GM11168 (cell line): Measurements from ENCODE around the gene ETDC.
"Not testable (repeated sequence)": the region's sequence is repeated elsewhere in the genome, so short reads cannot be mapped to it uniquely, and the experiment has no call there.

Source experiments
- in situ Hi-C: fragments of 300-500 bp; cut with MboI; formaldehyde crosslinking; loops from one replicate; pipeline ENCODE4 v1.12.0; 2022; ENCODE audit warnings: low sequenced_read_pairs; ENCODE audit not compliant: unreplicated experiment

ETDC gene

DNA sequence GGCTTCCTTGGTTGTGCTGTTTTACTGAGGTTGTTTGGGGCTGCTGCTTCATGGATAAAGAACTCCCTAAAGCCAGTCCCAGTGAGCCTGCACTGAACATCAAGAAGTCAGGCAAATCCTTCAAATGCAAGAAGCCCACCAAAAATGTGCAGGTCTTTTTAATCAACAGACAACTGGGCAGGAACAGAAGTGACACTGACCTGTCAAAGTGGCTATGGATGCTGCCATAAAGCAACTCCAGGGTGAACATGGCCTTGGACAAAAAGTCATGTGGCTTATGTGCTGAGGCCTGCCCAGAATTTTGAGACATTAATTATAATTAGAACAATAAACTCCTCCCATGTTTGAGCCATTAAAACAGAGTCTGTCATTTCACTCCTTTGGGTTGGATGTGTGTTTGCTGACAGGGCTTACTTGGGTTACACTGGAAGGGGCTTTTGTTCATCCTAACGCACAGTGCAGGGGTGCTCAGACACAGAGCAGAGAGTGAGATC, at the start of gene ETDC:
TSS of gene ETDC (plus strand) at position 51 of the 494 bp plus-strand sequence. CDS start at position 51, 0 bp downstream.
- in situ Hi-C loops: no loop called here

DNA sequence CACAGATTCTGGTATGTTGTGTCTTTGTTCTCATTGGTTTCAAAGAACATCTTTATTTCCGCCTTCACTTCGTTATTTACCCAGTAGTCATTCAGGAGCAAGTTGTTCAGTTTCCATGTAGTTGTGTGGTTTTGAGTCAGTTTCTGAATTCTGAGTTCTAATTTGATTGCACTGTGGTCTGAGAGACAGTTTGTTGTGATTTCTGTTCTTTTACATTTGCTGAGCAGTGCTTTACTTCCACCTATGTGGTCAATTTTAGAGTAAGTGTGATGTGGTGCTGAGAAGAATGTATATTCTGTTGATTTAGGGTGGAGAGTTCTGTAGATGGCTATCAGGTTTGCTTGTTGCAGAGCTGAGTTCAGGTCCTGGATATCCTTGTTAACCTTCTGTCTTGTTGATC, 48.3 kb upstream of the ETDC start:
- in situ Hi-C loops: not testable (repeated sequence)

- in situ Hi-C loops: not testable (repeated sequence)
These were observed 45.9 kb upstream of the ETDC start for GRCh38 chrX:135263376-135263775.

GRCh38 chrX:135264206-135264605, 45.1 kb upstream of the ETDC start:
- in situ Hi-C loops: no loop called here

DNA sequence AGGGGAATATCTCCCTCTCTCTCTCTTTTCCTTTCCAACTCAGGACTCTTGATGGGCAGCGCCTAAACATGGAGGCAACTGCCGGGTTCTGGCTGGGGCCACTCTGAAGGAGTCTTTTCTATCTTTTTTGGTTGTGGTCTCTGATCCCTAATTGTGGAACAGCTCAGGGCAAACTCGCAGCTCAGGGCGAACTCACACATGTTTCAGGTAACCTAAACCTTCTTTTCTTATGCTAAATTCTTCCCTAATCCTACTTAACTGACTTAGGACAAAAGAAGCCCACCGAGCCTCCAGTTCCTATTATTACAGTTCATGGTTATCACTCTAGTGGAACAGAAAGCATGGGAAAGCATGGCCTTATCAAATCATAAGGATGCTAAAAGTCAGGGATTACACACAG, 36.1 kb upstream of the ETDC start:
- in situ Hi-C loops: no loop called here

DNA sequence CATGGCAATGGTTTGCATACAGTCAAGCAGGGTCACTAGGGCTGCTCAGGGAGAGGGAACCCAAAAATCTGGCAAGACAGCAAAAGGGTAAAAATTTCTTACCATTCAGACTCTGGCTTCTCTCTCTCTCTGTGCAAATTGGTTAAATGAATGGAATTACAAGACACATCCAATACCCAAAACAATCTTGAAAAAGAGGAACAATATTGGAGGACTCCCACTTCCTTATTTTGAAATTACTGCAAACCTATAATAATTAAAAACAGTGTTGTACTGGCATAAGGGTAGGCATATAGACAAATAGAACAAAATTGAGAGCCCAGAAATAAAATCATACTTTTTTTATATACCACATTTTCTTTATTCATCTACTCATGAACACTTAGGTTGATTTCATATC, 33.3 kb upstream of the ETDC start:
- in situ Hi-C loops: no loop called here

- in situ Hi-C loops: no loop called here
These were observed 21.9 kb upstream of the ETDC start for GRCh38 chrX:135287266-135287823.

DNA sequence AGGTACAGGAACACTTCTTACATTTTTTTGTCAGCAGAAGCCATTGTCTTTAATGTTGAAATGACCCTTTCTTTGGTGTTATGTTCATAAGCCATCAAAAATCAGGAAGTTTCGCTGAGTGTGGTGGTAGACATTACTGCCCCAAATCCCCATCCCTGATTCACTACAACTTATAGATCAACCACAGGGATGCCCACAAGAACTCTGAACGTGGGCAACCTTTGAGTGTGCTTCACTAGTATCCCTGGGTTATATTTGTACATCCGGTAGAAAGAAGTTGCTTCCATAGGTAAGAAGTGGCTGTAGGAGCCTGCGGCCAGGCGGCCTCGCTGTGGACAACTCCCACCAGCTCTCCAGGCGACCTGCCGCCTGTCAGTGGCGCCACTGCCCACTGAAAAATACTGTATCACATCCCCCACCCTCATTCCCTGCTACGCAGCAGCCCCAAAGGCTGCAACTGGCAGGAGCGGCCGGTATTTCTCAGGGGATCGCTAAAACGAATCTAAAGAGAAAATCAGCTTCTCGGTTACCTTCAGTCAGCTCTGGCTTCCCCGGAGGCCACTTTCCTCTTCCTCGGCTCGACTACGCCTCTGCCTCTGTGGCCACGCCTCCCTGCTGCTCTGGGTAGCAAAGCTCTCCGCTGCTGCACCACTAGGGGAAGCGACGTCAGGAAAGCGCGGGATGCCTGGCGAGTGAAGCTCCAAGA, 13.9 kb upstream of the ETDC start:
- in situ Hi-C loops: no loop called here

GRCh38 chrX:135295944-135296305, 13.4 kb upstream of the ETDC start:
- in situ Hi-C loops: no loop called here

DNA sequence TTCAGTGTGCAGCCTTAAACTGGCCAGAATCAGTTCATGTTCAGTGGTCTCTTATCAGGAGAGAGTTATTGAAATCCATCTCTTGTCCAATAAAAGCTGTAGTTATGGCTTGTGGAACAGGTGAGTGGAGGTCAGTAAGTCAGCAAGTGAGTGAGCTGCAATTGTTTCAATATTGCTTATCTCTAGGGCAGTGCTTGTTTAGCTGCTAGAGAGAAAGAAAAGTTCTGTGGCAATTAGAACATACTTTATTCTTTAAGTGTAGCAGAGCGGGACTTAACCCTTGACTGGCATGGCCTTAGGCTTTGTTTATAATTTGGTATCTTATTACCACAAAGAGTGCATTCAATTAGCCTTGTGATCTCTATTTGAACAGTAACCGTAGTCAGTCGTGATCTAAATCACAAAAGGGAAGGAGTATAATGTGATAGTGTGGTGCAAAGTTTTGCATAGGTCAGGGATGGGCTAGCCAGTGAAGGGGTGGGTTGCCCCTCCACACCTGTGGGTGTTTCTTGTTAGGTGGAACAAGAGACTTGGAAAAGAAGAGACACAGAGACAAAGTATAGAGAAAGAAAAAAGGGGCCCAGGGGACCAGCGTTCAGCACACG, 6.9 kb upstream of the ETDC start:
- in situ Hi-C loops: no loop called here

DNA sequence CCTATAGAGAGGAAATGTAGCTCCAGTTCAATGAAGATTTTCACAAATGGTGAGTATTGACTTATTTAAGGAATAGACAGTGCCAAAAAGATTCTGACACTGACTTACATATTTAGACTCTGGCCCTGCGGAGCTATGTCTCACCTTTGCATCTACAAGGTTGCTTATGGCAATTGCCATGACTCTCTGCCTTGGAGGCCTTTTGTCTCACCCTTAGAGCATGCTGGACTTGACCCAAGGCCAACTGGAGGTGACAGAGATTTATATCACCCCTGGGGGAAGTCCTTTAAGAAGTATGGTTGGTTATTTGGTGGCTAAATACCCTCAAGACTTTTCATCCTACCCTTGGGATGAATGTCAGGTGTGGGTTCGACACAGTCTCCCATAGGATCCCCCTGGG, 4.5 kb upstream of the ETDC start:
- in situ Hi-C loops: no loop called here

DNA sequence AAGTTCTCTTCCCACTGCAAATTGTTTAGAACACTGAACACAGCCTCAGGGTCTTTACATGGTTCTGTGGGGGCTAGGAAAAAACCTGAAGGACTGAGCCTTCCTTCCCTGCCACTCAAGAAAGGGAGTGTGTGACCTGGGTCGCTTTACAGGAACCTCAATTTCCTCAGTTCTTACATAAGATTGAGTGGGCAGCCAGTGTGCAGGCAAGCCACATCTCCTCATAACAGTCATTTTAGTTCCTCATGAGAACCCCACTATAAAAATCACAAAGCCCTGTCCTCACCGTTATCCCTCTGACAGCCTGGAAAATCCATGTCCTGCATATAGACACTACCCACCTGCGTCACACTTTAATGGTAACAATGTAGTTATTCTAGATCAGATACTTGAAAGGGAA, 2.1 kb upstream of the ETDC start:
- in situ Hi-C loops: no loop called here

DNA sequence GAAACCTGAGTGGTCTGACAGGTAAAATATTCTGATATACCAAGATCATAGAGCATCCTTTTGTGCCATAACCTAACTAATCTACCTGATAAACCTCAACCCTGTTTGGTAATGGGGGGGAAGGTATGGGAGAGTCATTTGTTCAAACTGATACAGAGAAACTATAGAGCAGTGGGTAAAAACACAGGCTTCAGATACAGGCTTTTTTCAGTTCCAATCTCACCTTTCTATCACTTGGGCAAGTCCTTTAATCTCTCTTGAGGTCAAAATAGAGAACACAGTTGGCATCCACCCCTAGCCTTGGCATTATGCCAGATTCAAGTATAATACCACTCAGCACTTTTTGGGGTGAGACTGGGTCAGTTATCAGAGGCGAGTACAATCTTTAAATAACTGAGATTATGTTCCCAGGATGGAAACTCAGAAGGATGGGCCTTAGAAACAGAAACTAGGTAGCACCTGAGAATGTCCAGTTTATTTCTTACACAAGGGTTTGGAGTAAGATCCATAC, 880 bp upstream of the ETDC start:
- in situ Hi-C loops: no loop called here

GRCh38 chrX:135315864-135316263, 6.6 kb downstream of the ETDC start:
- in situ Hi-C loops: no loop called here

GRCh38 chrX:135324463-135324862, 15.2 kb downstream of the ETDC start:
- in situ Hi-C loops: no loop called here

GRCh38 chrX:135325036-135325818, 15.9 kb downstream of the ETDC start:
- in situ Hi-C loops: not testable (repeated sequence)

GRCh38 chrX:135327299-135327698, 18.0 kb downstream of the ETDC start:
- in situ Hi-C loops: no loop called here

- in situ Hi-C loops: no loop called here
These were observed 19.2 kb downstream of the ETDC start for GRCh38 chrX:135328421-135329005.

DNA sequence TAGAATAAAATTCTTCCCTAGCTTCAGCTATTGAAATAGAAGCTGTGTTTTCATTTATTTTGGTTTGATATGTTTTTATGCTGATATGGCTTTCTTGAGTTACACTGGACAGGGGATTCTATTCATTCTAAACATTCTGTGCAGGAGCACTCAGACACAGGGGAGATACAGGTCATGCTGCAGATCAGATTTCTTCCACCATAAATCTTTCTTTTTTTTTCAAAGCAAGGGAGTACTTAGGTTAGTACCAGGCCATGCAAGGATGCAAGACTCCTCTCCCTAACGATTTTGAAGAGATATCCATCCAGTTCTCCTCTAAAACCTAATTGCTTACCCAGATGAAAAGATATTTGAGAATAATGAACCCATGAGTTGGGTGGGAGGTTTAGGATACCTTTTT, 21.4 kb downstream of the ETDC start:
- in situ Hi-C loops: no loop called here

GRCh38 chrX:135331525-135331924, 22.2 kb downstream of the ETDC start:
- in situ Hi-C loops: no loop called here
